Duodenal mucosa (tissue), 2 donors: ENCODE measurements around the gene HMGCS1.

Source experiments
- H3K27ac ChIP-seq: one replicate; pipeline ENCODE4 v1.7.0; 2013; ENCODE audit warnings: low read depth, low read length
- H3K27me3 ChIP-seq, 2 donors: one replicate each; pipeline ENCODE4 v1.7.0; 2013; ENCODE audit warnings: low read length in 2 of 2, control low read depth in 1 of 2; ENCODE audit not compliant: insufficient read depth in 2 of 2, control insufficient read depth in 1 of 2
- H3K36me3 ChIP-seq, 2 donors: one replicate each; pipeline ENCODE4 v1.7.0; 2013; ENCODE audit warnings: low read length in 2 of 2, control low read depth in 1 of 2; ENCODE audit not compliant: insufficient read depth in 2 of 2, control insufficient read depth in 1 of 2
- H3K4me1 ChIP-seq, 2 donors: one replicate each; pipeline ENCODE4 v1.7.0; 2013; ENCODE audit warnings: low read length in 2 of 2, control low read depth in 1 of 2; ENCODE audit not compliant: insufficient read depth in 2 of 2, control insufficient read depth in 1 of 2
- H3K4me3 ChIP-seq, 2 donors: one replicate each; pipeline ENCODE4 v1.7.0; 2013; ENCODE audit warnings: low read length in 2 of 2, low read depth in 1 of 2
- H3K9ac ChIP-seq, 2 donors: one replicate each; pipeline ENCODE4 v1.7.0; 2013; ENCODE audit warnings: low read length in 2 of 2, low read depth in 1 of 2
- H3K9me3 ChIP-seq, 2 donors: one replicate each; pipeline ENCODE4 v1.7.0; 2013; ENCODE audit warnings: low read length in 2 of 2, control low read depth in 1 of 2; ENCODE audit not compliant: control insufficient read depth in 1 of 2

HMGCS1 gene

DNA sequence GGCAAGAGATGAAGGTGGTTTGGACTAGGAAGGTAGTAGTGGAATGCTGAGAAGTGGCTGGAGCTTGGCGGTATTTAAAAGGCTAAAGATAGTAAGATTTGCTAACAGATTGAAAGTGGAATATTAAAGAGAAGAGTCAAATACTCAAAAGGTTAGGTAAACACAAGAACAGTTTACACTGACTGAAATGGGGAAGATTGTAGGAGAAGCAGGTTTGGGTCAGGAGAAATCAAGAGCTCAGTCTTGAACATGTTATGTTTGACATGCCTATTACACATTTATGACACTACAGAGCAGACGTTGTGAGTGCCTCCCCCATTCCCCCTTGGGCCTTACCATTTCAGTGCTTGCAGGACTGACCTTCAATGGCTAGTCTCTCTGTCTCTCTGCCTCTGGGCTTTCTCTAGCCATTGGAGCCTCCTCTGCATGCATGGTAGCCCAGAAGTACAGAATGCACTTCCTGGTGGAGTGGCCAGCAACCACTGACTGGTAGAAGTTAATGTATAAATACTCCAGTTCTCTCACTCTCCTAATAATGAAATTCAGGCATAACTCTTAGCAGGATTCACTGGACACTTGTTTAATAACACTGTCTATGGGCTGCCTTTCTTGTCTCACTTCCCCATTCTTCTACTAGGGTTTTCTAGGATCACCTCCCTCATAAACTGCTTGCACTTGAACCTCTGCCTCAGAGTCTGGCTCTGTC is 56.8 kb downstream of the HMGCS1 start:
- Histone ChIP-seq H3K36me3 (no peaks in the 10 kb centered on the region), H3K9ac (no peak overlapping the region), H3K27ac (no peak overlapping the region), H3K9me3 (no peaks in the 10 kb centered on the region), H3K27me3 (no peaks in the 10 kb centered on the region), H3K4me3 (no peak overlapping the region), H3K4me1 (no peaks in the 10 kb centered on the region)

DNA sequence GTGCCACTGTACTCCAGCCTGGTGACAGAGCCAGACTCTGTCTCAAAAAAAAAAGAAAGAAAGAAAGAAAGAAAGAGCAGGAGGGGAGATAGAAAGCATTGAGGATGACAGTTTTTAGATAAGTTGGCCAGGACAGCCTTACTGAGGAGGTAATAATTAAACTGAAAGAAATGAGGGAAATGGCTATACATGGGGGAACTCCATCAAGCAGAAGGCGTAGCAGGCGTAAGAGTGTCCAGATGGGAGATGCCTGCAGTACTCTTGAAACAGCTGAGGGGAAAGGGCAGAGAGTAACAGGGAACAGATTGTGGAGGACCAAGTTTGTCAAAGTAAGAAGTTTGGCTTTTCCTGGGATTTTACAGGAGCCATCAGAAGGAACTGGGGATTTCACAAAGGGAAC is 57.5 kb downstream of the HMGCS1 start:
- Histone ChIP-seq H3K36me3 (no peaks in the 10 kb centered on the region), H3K4me1 (no peaks in the 10 kb centered on the region), H3K4me3 (no peak overlapping the region), H3K27ac (no peak overlapping the region), H3K27me3 (no peaks in the 10 kb centered on the region), H3K9ac (no peak overlapping the region), H3K9me3 (no peaks in the 10 kb centered on the region)

DNA sequence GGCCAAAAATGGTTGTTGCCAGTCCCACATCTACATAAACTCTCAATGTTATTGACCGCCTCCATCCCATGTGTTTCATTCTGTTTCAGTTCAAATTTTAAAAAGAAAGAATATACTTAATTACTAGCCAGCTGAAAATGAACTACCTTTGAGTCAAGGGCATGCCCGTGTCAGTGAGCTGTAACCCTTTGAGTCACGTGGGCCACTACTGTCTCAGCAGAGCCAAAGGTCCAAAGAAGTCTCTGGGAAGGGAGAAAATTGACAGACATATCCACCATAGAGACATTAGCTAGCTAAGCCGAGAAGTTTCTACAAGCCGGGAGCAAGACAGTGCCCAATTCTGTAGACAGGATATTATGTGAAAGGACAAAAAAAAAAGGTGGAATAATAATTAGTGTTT is 61.5 kb downstream of the HMGCS1 start:
- Histone ChIP-seq H3K27ac (no peak overlapping the region), H3K9me3 (no peaks in the 10 kb centered on the region), H3K36me3 (no peaks in the 10 kb centered on the region), H3K9ac (no peak overlapping the region), H3K4me3 (no peak overlapping the region), H3K4me1 (no peaks in the 10 kb centered on the region), H3K27me3 (no peaks in the 10 kb centered on the region)

DNA sequence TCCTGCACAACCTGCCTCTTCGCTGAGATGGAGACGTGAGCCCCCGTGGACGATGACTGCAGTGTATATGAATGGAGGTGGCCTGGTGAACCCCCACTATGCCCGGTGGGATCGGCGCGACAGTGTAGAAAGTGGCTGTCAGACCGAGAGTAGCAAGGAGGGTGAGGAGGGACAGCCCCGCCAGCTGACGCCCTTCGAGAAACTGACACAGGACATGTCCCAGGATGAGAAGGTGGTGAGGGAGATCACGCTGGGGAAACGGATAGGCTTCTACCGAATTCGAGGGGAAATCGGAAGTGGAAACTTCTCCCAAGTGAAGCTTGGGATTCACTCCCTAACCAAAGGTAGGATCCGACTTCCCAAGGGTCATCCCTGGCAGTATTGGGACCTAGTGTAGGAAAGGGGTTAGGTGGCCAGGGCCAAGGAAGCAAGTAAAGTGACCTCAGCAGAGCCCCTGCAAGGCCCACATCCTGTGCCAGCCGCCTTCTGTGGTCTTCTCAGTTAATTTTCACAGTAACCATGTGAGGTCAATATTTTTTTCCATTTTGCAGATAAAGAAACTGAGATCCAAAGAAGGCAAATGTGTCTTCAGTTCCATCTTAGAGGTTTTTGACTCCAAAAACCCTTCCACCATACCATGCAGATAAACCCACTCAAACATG is 67.4 kb downstream of the HMGCS1 start:
- no peaks in the 10 kb centered on the region for H3K4me1 ChIP-seq
- H3K27me3 ChIP-seq = peaks cover 3 to 5% of the 10 kb centered on the region in 2 donors
- H3K27ac ChIP-seq = no peak overlapping the region
- no peak overlapping the region for H3K4me3 ChIP-seq
- H3K9ac ChIP-seq = no peak overlapping the region
- no peaks in the 10 kb centered on the region for H3K36me3 ChIP-seq
- H3K9me3 ChIP-seq = no peaks in the 10 kb centered on the region

DNA sequence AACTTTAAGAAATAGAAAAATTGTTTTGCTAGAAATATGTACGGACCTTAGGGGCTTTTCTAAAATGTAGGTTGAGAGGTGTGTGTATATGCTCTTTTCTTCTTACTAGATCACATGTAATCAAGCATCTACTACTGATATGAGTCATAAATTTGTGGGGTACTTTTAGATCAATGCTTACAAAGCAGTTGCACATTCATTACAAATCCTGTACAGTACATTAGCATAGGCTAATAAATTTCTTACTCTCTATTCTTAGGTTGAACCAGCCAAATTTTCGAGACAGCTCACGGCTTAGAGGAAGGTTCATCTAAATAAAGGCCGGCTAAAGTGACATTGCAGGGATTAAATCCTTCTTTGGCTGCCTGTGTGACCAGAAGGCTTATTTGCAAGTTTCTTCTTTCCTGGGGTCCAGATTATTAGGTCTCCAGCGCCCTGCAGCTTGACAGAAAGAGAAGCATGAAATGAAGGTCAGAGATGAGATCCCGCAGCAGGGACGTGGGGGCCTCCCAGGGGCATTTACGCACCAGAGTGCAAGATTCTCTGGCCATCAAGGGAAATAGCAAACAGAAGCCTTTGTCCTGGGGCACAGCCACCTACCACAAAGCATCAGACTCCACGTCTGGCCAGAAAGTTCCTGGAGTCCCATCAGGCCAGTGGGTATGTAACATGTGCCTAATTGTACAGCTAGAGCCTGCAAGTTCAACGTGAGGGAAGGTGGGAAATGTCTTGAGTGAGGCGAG is 68.2 kb downstream of the HMGCS1 start:
- peaks cover 3 to 5% of the 10 kb centered on the region in 2 donors for H3K27me3 ChIP-seq
- H3K9ac ChIP-seq = no peak overlapping the region
- no peaks in the 10 kb centered on the region for H3K4me1 ChIP-seq
- H3K27ac ChIP-seq = no peak overlapping the region
- H3K4me3 ChIP-seq = no peak overlapping the region
- no peaks in the 10 kb centered on the region for H3K36me3 ChIP-seq
- no peaks in the 10 kb centered on the region for H3K9me3 ChIP-seq

DNA sequence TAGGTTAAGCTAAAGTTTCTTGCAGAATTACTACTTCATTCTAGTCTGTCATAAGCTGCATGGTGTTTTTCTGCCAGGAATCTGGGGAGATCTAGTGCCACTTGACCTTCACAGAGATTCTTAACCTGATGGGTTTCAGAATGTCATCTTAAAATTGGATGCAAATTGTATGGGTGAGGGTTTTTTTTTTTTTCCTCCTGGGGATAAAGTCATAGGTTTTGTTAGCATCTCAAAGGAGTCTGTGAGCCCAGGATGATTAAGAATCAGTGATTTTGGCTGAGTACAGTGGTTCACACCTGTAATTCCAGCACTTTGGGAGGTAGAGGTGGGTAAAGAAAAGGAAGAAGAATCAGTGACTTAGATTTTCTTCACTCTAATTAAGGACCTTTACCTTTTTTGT is 69.9 kb downstream of the HMGCS1 start:
- H3K27ac ChIP-seq = no peak overlapping the region

DNA sequence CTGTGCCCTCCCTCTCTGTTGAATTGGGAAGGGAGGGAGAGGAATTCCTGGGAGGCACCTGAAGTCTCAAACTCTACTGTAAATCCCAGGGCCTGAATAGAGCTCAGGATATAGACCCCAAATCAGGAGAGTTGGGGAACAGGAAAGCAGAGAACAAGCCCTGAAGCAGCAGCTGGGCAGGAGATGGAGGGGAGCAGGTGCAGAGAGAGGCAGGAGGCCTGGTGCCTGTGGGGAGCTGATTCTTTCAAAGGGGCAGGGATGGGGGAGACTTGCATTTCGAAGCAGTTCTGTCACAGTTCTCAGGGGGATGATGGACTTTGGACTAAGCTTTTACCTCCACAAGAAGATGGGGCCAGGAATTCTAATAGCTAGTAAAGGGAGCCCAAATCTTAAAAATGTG is 71.0 kb downstream of the HMGCS1 start:
- H3K9ac ChIP-seq = no peak overlapping the region
- H3K27me3 ChIP-seq = peaks cover 3 to 5% of the 10 kb centered on the region in 2 donors
- H3K4me3 ChIP-seq = no peak overlapping the region
- no peaks in the 10 kb centered on the region for H3K36me3 ChIP-seq
- no peak overlapping the region for H3K27ac ChIP-seq
- H3K9me3 ChIP-seq = no peaks in the 10 kb centered on the region
- no peaks in the 10 kb centered on the region for H3K4me1 ChIP-seq

More for the DNA sequence above, 69.9 kb downstream of the HMGCS1 start:
- H3K9ac ChIP-seq = no peak overlapping the region
- no peaks in the 10 kb centered on the region for H3K4me1 ChIP-seq
- no peaks in the 10 kb centered on the region for H3K36me3 ChIP-seq
- peaks cover 3 to 5% of the 10 kb centered on the region in 2 donors for H3K27me3 ChIP-seq
- H3K9me3 ChIP-seq = no peaks in the 10 kb centered on the region
- no peak overlapping the region for H3K4me3 ChIP-seq
